Left lung (tissue), 10 donors: ENCODE results near the gene TTC39A. TPM values are rescaled to one million over a fixed set of nuclear protein-coding genes. Genes with fewer than 3 reads are reported as not detected.

Source experiments
- ATAC-seq: fragments of 200-7000 bp; cut with Tn5 transposase; one replicate; pipeline ENCODE4 v1.9.1; 2020; ENCODE audit warnings: moderate library complexity
- DNase-seq, 4 donors: peaks; one replicate each; pipeline ENCODE4 v3.0.0-alpha.2; 2013 to 2020
- H3K27ac ChIP-seq, 2 donors: fragments of 200-600 bp; sonication (generic) in 1 of 2; one replicate each; pipeline versions ENCODE4 v1.5.0 to v1.8.0; 2020 to 2021
- H3K27me3 ChIP-seq, 2 donors: fragments of 200-600 bp; sonication (generic) in 1 of 2; one replicate each; pipeline versions ENCODE4 v1.5.0 to v1.8.0; 2020 to 2021
- H3K36me3 ChIP-seq, 2 donors: fragments of 200-600 bp; sonication (generic) in 1 of 2; one replicate each; pipeline versions ENCODE4 v1.5.0 to v1.8.0; 2020 to 2021
- H3K4me1 ChIP-seq, 2 donors: fragments of 200-600 bp; one replicate each; pipeline ENCODE4 v1.8.0; 2021
- H3K4me3 ChIP-seq, 2 donors: fragments of 200-600 bp; sonication (generic) in 1 of 2; one replicate each; pipeline versions ENCODE4 v1.5.0 to v1.8.0; 2020 to 2021; ENCODE audit warnings: mild to moderate bottlenecking in 1 of 2
- H3K9me3 ChIP-seq, 2 donors: fragments of 200-600 bp; sonication (generic) in 1 of 2; one replicate each; pipeline versions ENCODE4 v1.5.0 to v1.8.0; 2020 to 2021
- CTCF ChIP-seq, 2 donors: fragments of 200-600 bp; sonication (generic) in 1 of 2; IDR thresholded peaks; one replicate each; pipeline versions ENCODE4 v1.5.0 to v1.8.0; 2021; ENCODE audit warnings: antibody characterized with exemption in 2 of 2
- intact Hi-C, 2 donors: fragments of 100-400 bp; cut with DNase I; formaldehyde crosslinking; loops; one replicate each; pipeline versions ENCODE4 v1.11.2 to v1.14.2; 2022
- polyA plus RNA-seq, 6 donors: library from polyadenylated mRNA; unstranded; fragments of 120-200 nt; gene quantifications; one replicate each; pipeline ENCODE4 v1.2.1, GENCODE V29; 2013; ENCODE audit not compliant: insufficient read length in 6 of 6
- total RNA-seq, 2 donors: library from RNA; stranded (reverse); fragmentation: NEBNext Ultra II Directional; extraction: Animal tissue kit (Norgen Biotek cat#: 25700); gene quantifications; one replicate each; pipeline ENCODE4 v1.2.1, GENCODE V29; 2021
- donor health status: DM: no; HTN: yes; CAD: no.
- donor health status: DM: no; HTN: no; CAD: no.

Gene TTC39A
- total and polyA plus RNA-seq, 8 donors, result 8.0 to 44.6 (median 10.9) TPM

GRCh38 chr1:51298322-51298705 is 32.0 kb downstream of the TTC39A start:
- no peak for DNase-seq
- Histone ChIP-seq H3K4me1 (peaks cover 3 to 19% of the 10 kb centered on the region in 2 donors), H3K27ac (no peak overlapping the region), H3K4me3 (no peak overlapping the region), H3K36me3 (no peaks in the 10 kb centered on the region), H3K27me3 (no peaks in the 10 kb centered on the region), H3K9me3 (no peaks in the 10 kb centered on the region)
- intact Hi-C loops, result no loop called here
- no peak for ATAC-seq
- TF ChIP-seq CTCF (IDR thresholded peaks at IDR 0.05), result no peak

- no peak for TF ChIP-seq CTCF (IDR thresholded peaks at IDR 0.05)
- Histone ChIP-seq H3K9me3 (no peaks in the 10 kb centered on the region), H3K27me3 (no peaks in the 10 kb centered on the region), H3K27ac (no peak overlapping the region), H3K4me1 (peaks cover 3 to 15% of the 10 kb centered on the region in 2 donors), H3K4me3 (peak overlapping the region in 1 of 2 donors; percentile 35), H3K36me3 (no peaks in the 10 kb centered on the region)
- no peak for DNase-seq
- peak; percentile 11 for ATAC-seq
- intact Hi-C loops, result no loop called here
These were observed 32.7 kb downstream of the TTC39A start for GRCh38 chr1:51297401-51298321.

- H3K9me3 ChIP-seq, result no peaks in the 10 kb centered on the region
- H3K36me3 ChIP-seq, result no peaks in the 10 kb centered on the region
- H3K4me3 ChIP-seq, result peak overlapping the region; percentile 19 to 35
- H3K4me1 ChIP-seq, result peaks cover 3 to 15% of the 10 kb centered on the region in 2 donors
- no peak overlapping the region for H3K27ac ChIP-seq
- TF ChIP-seq CTCF (IDR thresholded peaks at IDR 0.05), result peak; percentile 93 to 97
- ATAC-seq (peak; percentile 96), DNase-seq (peak; percentile 65 to 91 (median 83))
- intact Hi-C loops, result no loop called here
- H3K27me3 ChIP-seq, result no peaks in the 10 kb centered on the region
These were observed 33.7 kb downstream of the TTC39A start for GRCh38 chr1:51296383-51297357.

GRCh38 chr1:51295926-51296325 is 34.4 kb downstream of the TTC39A start:
- H3K4me3 ChIP-seq, result no peak overlapping the region
- no peaks in the 10 kb centered on the region for H3K27me3 ChIP-seq
- ATAC-seq (no peak), DNase-seq (no peak)
- H3K27ac ChIP-seq, result no peak overlapping the region
- intact Hi-C loops, result no loop called here
- peaks cover 3 to 15% of the 10 kb centered on the region in 2 donors for H3K4me1 ChIP-seq
- TF ChIP-seq CTCF (IDR thresholded peaks at IDR 0.05), result no peak
- no peaks in the 10 kb centered on the region for H3K36me3 ChIP-seq
- no peaks in the 10 kb centered on the region for H3K9me3 ChIP-seq
